NT2/D1 (cell line): ENCODE data around the gene OBSCN.

ENCODE experiments used
- SUZ12 ChIP-seq: IDR thresholded peaks from 2 replicates; pipeline ENCODE4 v1.6.1; 2011; ENCODE audit not compliant: insufficient read length, insufficient read depth; ENCODE audit errors: extremely low read depth
- YY1 ChIP-seq: IDR thresholded peaks from 2 replicates; pipeline ENCODE4 v1.6.1; 2011; ENCODE audit not compliant: insufficient read length, insufficient read depth
- ZNF274 ChIP-seq: IDR thresholded peaks from 2 replicates; pipeline ENCODE4 v1.6.1; 2011; ENCODE audit warnings: mild to moderate bottlenecking, low read depth, low read length

GRCh38 chr1:228219245-228219961, 11.6 kb downstream of the OBSCN start:
- TF ChIP-seq YY1 (no peak), ZNF274 (no peak), SUZ12 (no peak)
